GM23338 (cell line): Measurements from ENCODE around the gene GNB1L. TPM values are rescaled to one million over a fixed set of nuclear protein-coding genes. Genes with fewer than 3 reads are reported as not detected.

Experiments
- ATAC-seq: fragments of 200-7000 bp; cut with Tn5 transposase; 3 replicates; pipeline ENCODE4 v1.9.1; 2020
- DNase-seq: peaks from one replicate; pipeline ENCODE4 v3.0.0-alpha.2; 2015; ENCODE audit warnings: low spot score
- H2AFZ ChIP-seq: fragments of 200-600 bp; sonication (generic); 2 replicates; pipeline ENCODE4 v1.8.0; 2016; ENCODE audit warnings: antibody characterized with exemption, mild to moderate bottlenecking, moderate library complexity
- H3F3A ChIP-seq: fragments of 200-600 bp; sonication (generic); replicated peaks from 2 replicates; pipeline ENCODE4 v1.8.0; 2017; ENCODE audit warnings: antibody characterized with exemption, mixed run types, low read depth
- H3K27ac ChIP-seq: fragments of 200-600 bp; sonication (generic); 2 replicates; pipeline ENCODE4 v1.6.1; 2016; ENCODE audit warnings: low read depth
- H3K27me3 ChIP-seq: fragments of 200-600 bp; sonication (generic); 2 replicates; pipeline ENCODE4 v1.8.0; 2016; ENCODE audit warnings: mild to moderate bottlenecking, mixed run types, moderate library complexity; ENCODE audit not compliant: insufficient read depth
- H3K36me3 ChIP-seq: fragments of 200-600 bp; sonication (generic); 2 replicates; pipeline ENCODE4 v1.8.0; 2016; ENCODE audit warnings: mild to moderate bottlenecking; ENCODE audit not compliant: insufficient read depth
- H3K4me1 ChIP-seq: fragments of 200-600 bp; sonication (generic); 2 replicates; pipeline ENCODE4 v1.8.0; 2016; ENCODE audit warnings: mild to moderate bottlenecking, moderate library complexity; ENCODE audit not compliant: insufficient read depth
- H3K4me2 ChIP-seq: fragments of 200-600 bp; sonication (generic); 2 replicates; pipeline ENCODE4 v1.7.1; 2017; ENCODE audit warnings: mixed run types
- H3K4me3 ChIP-seq: fragments of 200-600 bp; sonication (generic); 2 replicates; pipeline ENCODE4 v1.6.1; 2016; ENCODE audit warnings: mixed run types
- H3K79me2 ChIP-seq: fragments of 200-600 bp; sonication (generic); replicated peaks from 2 replicates; pipeline ENCODE4 v1.8.0; 2017; ENCODE audit warnings: mild to moderate bottlenecking; ENCODE audit not compliant: insufficient read depth
- H3K9me2 ChIP-seq: fragments of 200-600 bp; sonication (generic); 2 replicates; pipeline ENCODE4 v1.8.0; 2017; ENCODE audit not compliant: insufficient read depth
- H4K20me1 ChIP-seq: fragments of 200-600 bp; sonication (generic); replicated peaks from 2 replicates; pipeline ENCODE4 v1.8.0; 2017; ENCODE audit warnings: mild to moderate bottlenecking; ENCODE audit not compliant: insufficient read depth
- H3K27ac Mint-ChIP-seq: 2 replicates; pipeline ENCODE4 v1.8.0; 2020; ENCODE audit warnings: inconsistent platforms, mild to moderate bottlenecking, moderate library complexity, mixed read lengths
- H3K27me3 Mint-ChIP-seq: 3 replicates; pipeline ENCODE4 v1.8.0; 2022; ENCODE audit warnings: low read depth, mild to moderate bottlenecking, moderate library complexity, mixed read lengths, inconsistent platforms; ENCODE audit not compliant: insufficient read depth, poor library complexity
- H3K36me3 Mint-ChIP-seq: 3 replicates; pipeline ENCODE4 v1.8.0; 2021; ENCODE audit warnings: low read depth, mild to moderate bottlenecking, inconsistent platforms, moderate library complexity, mixed read lengths
- H3K4me1 Mint-ChIP-seq: 3 replicates; pipeline ENCODE4 v1.8.0; 2020; ENCODE audit warnings: mild to moderate bottlenecking, inconsistent platforms, mixed read lengths
- H3K4me3 Mint-ChIP-seq: 3 replicates; pipeline ENCODE4 v1.8.0; 2021; ENCODE audit warnings: moderate library complexity, mild to moderate bottlenecking, inconsistent platforms, mixed read lengths
- H3K9me3 Mint-ChIP-seq: 3 replicates; pipeline ENCODE4 v1.8.0; 2020; ENCODE audit warnings: moderate library complexity, mild to moderate bottlenecking, inconsistent platforms, mixed read lengths
- CREB1 ChIP-seq: fragments of 250-450 bp; sonication (Bioruptor Pico); IDR thresholded peaks from 2 replicates; pipeline ENCODE4 v1.5.0; 2020; ENCODE audit warnings: low read depth, mild to moderate bottlenecking, moderate library complexity
- EZH2 ChIP-seq: fragments of 200-600 bp; sonication (generic); IDR thresholded peaks from one replicate; pipeline ENCODE4 v1.8.0; 2017; ENCODE audit warnings: antibody characterized with exemption, mild to moderate bottlenecking, low read depth; ENCODE audit not compliant: unreplicated experiment
- EZH2phosphoT487 ChIP-seq: fragments of 200-600 bp; sonication (generic); IDR thresholded peaks from one replicate; pipeline ENCODE4 v1.8.1; 2018; ENCODE audit warnings: antibody characterized with exemption; ENCODE audit not compliant: unreplicated experiment
- JUNB ChIP-seq: IDR thresholded peaks from one replicate; pipeline ENCODE4 v1.6.1; 2016; ENCODE audit warnings: antibody characterized with exemption; ENCODE audit not compliant: unreplicated experiment
- NANOG ChIP-seq: IDR thresholded peaks from 2 replicates; pipeline ENCODE4 v1.6.1; 2016; ENCODE audit warnings: antibody characterized with exemption, borderline replicate concordance
- POLR2AphosphoS5 ChIP-seq: IDR thresholded peaks from 2 replicates; pipeline ENCODE4 v1.6.1; 2016; ENCODE audit warnings: antibody characterized with exemption, low read depth
- STAT1 ChIP-seq: IDR thresholded peaks from one replicate; pipeline ENCODE4 v1.6.1; 2016; ENCODE audit warnings: antibody characterized with exemption; ENCODE audit not compliant: unreplicated experiment
- ZNF114 ChIP-seq: fragments of 250-450 bp; sonication (Bioruptor Pico); IDR thresholded peaks from 2 replicates; pipeline ENCODE4 v1.5.0; 2020; ENCODE audit warnings: mild to moderate bottlenecking, moderate library complexity
- ZNF331 ChIP-seq: fragments of 250-450 bp; sonication (Bioruptor Pico); IDR thresholded peaks from 2 replicates; pipeline ENCODE4 v1.5.0; 2020; ENCODE audit warnings: low read depth, mild to moderate bottlenecking, moderate library complexity
- polyA plus RNA-seq: library from polyadenylated mRNA; unstranded; fragments of >200 nt; fragmentation: Nextera tagmentation; extraction: Ambion mirVana; gene quantifications from 2 replicates; pipeline ENCODE4 v1.2.1, GENCODE V29; 2016
- total RNA-seq: library from RNA; depleted of rRNA; stranded (reverse); fragments of >200 nt; shearing (Covaris generic); gene quantifications from 2 replicates; pipeline ENCODE4 v1.2.3, GENCODE V29; 2014
- TF ChIP-seq, protein P1 (sequence below): fragments of 250-450 bp; sonication (Bioruptor Pico); IDR thresholded peaks from 2 replicates; pipeline ENCODE4 v1.5.0; 2020; ENCODE audit warnings: mild to moderate bottlenecking, moderate library complexity
- TF ChIP-seq, protein P2 (sequence below), 2 experiments: fragments of 200-600 bp in 1 of 2; sonication (generic) in 1 of 2; conservative IDR thresholded peaks; 2 replicates each; pipeline versions ENCODE4 v1.5.1 to v1.6.1; 2016 to 2017; ENCODE audit warnings: antibody characterized with exemption in 2 of 2, low read depth in 2 of 2, mild to moderate bottlenecking in 2 of 2, moderate library complexity in 1 of 2
- TF ChIP-seq, protein P3 (sequence below): IDR thresholded peaks from 2 replicates; pipeline ENCODE4 v1.6.1; 2016; ENCODE audit warnings: antibody characterized with exemption
- TF ChIP-seq, protein P4 (sequence below): IDR thresholded peaks from one replicate; pipeline ENCODE4 v1.6.1; 2018; ENCODE audit warnings: antibody characterized with exemption; ENCODE audit not compliant: unreplicated experiment

GNB1L gene
- total and polyA plus RNA-seq, 2 experiments from 2014 or later, result 15.2 to 27.8 TPM

DNA sequence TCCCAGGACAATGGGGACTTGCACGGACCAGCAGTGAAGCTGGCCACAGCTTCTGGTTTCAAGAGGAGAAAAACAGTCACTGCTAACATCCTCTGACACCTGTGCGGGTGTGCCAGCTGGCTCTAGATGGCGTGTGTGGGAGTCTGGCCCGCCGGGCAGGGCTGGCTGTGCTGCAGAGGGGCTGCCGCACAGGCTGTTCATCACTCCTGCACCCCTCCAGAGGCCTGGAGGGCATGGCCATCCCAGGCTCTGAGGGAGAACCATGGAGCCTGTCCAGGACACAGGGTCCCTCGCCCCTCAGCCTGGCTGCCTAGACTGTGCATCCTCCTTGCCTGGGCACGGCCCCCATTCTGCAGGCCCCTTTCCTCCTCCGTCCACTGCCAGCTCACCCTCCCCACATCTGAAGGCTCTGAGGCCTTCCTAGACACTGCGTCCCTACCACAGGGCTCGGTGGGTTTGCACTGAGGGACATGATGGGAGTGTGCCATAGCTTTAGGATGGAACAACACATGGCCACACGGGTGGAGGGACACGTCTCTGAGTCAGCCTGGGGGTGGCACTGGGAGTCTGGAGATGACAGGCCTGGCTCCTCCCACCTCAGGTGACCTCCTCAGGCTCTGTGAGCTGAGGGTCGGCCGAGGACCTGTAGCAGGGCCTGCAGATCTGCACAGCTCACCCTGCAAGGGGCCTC lies 42.1 kb upstream of the GNB1L start:
- H3K79me2 ChIP-seq, result no peaks in the 10 kb centered on the region
- Mint-ChIP-seq H3K36me3 (no peaks in the 10 kb centered on the region), H3K27ac (no peak overlapping the region), H3K9me3 (no peaks in the 10 kb centered on the region), H3K4me3 (no peak overlapping the region), H3K4me1 (peaks cover 14% of the 10 kb centered on the region), H3K27me3 (peaks cover 10% of the 10 kb centered on the region)
- H3K9me2 ChIP-seq, result no peaks in the 10 kb centered on the region
- DNase-seq (no peak), ATAC-seq (no peak)
- H3K27me3 ChIP-seq, result no peaks in the 10 kb centered on the region
- no peak overlapping the region for H3K27ac ChIP-seq
- H2AFZ ChIP-seq, result no peak overlapping the region
- no peak overlapping the region for H3K4me2 ChIP-seq
- no peaks in the 10 kb centered on the region for H4K20me1 ChIP-seq
- no peaks in the 10 kb centered on the region for H3K36me3 ChIP-seq
- peaks cover 13% of the 10 kb centered on the region; the same call in 1 of the 2 replicates for H3F3A ChIP-seq
- H3K4me3 ChIP-seq, result no peak overlapping the region
- peaks cover 10% of the 10 kb centered on the region for H3K4me1 ChIP-seq
- TF ChIP-seq EZH2 (no peak), NANOG (no peak), EZH2phosphoT487 (no peak), ZNF114 (no peak), JUNB (no peak), CREB1 (no peak), ZNF331 (CRISPR knock-in tag) (no peak), STAT1 (no peak), POLR2AphosphoS5 (no peak)
- TF ChIP-seq, protein P1, sequence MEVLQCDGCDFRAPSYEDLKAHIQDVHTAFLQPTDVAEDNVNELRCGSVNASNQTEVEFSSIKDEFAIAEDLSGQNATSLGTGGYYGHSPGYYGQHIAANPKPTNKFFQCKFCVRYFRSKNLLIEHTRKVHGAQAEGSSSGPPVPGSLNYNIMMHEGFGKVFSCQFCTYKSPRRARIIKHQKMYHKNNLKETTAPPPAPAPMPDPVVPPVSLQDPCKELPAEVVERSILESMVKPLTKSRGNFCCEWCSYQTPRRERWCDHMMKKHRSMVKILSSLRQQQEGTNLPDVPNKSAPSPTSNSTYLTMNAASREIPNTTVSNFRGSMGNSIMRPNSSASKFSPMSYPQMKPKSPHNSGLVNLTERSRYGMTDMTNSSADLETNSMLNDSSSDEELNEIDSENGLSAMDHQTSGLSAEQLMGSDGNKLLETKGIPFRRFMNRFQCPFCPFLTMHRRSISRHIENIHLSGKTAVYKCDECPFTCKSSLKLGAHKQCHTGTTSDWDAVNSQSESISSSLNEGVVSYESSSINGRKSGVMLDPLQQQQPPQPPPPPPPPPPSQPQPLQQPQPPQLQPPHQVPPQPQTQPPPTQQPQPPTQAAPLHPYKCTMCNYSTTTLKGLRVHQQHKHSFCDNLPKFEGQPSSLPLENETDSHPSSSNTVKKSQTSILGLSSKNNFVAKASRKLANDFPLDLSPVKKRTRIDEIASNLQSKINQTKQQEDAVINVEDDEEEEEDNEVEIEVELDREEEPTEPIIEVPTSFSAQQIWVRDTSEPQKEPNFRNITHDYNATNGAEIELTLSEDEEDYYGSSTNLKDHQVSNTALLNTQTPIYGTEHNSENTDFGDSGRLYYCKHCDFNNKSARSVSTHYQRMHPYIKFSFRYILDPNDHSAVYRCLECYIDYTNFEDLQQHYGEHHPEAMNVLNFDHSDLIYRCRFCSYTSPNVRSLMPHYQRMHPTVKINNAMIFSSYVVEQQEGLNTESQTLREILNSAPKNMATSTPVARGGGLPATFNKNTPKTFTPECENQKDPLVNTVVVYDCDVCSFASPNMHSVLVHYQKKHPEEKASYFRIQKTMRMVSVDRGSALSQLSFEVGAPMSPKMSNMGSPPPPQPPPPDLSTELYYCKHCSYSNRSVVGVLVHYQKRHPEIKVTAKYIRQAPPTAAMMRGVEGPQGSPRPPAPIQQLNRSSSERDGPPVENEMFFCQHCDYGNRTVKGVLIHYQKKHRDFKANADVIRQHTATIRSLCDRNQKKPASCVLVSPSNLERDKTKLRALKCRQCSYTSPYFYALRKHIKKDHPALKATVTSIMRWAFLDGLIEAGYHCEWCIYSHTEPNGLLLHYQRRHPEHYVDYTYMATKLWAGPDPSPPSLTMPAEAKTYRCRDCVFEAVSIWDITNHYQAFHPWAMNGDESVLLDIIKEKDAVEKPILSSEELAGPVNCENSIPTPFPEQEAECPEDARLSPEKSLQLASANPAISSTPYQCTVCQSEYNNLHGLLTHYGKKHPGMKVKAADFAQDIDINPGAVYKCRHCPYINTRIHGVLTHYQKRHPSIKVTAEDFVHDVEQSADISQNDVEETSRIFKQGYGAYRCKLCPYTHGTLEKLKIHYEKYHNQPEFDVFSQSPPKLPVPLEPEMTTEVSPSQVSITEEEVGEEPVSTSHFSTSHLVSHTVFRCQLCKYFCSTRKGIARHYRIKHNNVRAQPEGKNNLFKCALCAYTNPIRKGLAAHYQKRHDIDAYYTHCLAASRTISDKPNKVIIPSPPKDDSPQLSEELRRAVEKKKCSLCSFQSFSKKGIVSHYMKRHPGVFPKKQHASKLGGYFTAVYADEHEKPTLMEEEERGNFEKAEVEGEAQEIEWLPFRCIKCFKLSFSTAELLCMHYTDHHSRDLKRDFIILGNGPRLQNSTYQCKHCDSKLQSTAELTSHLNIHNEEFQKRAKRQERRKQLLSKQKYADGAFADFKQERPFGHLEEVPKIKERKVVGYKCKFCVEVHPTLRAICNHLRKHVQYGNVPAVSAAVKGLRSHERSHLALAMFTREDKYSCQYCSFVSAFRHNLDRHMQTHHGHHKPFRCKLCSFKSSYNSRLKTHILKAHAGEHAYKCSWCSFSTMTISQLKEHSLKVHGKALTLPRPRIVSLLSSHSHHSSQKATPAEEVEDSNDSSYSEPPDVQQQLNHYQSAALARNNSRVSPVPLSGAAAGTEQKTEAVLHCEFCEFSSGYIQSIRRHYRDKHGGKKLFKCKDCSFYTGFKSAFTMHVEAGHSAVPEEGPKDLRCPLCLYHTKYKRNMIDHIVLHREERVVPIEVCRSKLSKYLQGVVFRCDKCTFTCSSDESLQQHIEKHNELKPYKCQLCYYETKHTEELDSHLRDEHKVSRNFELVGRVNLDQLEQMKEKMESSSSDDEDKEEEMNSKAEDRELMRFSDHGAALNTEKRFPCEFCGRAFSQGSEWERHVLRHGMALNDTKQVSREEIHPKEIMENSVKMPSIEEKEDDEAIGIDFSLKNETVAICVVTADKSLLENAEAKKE (CRISPR knock-in tag), result no peak
- TF ChIP-seq, protein P2, sequence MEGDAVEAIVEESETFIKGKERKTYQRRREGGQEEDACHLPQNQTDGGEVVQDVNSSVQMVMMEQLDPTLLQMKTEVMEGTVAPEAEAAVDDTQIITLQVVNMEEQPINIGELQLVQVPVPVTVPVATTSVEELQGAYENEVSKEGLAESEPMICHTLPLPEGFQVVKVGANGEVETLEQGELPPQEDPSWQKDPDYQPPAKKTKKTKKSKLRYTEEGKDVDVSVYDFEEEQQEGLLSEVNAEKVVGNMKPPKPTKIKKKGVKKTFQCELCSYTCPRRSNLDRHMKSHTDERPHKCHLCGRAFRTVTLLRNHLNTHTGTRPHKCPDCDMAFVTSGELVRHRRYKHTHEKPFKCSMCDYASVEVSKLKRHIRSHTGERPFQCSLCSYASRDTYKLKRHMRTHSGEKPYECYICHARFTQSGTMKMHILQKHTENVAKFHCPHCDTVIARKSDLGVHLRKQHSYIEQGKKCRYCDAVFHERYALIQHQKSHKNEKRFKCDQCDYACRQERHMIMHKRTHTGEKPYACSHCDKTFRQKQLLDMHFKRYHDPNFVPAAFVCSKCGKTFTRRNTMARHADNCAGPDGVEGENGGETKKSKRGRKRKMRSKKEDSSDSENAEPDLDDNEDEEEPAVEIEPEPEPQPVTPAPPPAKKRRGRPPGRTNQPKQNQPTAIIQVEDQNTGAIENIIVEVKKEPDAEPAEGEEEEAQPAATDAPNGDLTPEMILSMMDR (conservative IDR thresholded peaks at IDR 0.05; ENCODE audit: low read depth in 2 of 2), result no peak
- TF ChIP-seq, protein P3, sequence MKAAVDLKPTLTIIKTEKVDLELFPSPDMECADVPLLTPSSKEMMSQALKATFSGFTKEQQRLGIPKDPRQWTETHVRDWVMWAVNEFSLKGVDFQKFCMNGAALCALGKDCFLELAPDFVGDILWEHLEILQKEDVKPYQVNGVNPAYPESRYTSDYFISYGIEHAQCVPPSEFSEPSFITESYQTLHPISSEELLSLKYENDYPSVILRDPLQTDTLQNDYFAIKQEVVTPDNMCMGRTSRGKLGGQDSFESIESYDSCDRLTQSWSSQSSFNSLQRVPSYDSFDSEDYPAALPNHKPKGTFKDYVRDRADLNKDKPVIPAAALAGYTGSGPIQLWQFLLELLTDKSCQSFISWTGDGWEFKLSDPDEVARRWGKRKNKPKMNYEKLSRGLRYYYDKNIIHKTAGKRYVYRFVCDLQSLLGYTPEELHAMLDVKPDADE, result no peak
- TF ChIP-seq, protein P4, sequence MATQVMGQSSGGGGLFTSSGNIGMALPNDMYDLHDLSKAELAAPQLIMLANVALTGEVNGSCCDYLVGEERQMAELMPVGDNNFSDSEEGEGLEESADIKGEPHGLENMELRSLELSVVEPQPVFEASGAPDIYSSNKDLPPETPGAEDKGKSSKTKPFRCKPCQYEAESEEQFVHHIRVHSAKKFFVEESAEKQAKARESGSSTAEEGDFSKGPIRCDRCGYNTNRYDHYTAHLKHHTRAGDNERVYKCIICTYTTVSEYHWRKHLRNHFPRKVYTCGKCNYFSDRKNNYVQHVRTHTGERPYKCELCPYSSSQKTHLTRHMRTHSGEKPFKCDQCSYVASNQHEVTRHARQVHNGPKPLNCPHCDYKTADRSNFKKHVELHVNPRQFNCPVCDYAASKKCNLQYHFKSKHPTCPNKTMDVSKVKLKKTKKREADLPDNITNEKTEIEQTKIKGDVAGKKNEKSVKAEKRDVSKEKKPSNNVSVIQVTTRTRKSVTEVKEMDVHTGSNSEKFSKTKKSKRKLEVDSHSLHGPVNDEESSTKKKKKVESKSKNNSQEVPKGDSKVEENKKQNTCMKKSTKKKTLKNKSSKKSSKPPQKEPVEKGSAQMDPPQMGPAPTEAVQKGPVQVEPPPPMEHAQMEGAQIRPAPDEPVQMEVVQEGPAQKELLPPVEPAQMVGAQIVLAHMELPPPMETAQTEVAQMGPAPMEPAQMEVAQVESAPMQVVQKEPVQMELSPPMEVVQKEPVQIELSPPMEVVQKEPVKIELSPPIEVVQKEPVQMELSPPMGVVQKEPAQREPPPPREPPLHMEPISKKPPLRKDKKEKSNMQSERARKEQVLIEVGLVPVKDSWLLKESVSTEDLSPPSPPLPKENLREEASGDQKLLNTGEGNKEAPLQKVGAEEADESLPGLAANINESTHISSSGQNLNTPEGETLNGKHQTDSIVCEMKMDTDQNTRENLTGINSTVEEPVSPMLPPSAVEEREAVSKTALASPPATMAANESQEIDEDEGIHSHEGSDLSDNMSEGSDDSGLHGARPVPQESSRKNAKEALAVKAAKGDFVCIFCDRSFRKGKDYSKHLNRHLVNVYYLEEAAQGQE, result no peak
